ENCODE results near the gene GIMAP2.

- TF ChIP-seq POLR2A (IDR thresholded peaks at IDR 0.05) (no peak), POLR2AphosphoS5 (IDR thresholded peaks at IDR 0.05) (peak; percentile 30)
- TF ChIP-seq, protein P1, sequence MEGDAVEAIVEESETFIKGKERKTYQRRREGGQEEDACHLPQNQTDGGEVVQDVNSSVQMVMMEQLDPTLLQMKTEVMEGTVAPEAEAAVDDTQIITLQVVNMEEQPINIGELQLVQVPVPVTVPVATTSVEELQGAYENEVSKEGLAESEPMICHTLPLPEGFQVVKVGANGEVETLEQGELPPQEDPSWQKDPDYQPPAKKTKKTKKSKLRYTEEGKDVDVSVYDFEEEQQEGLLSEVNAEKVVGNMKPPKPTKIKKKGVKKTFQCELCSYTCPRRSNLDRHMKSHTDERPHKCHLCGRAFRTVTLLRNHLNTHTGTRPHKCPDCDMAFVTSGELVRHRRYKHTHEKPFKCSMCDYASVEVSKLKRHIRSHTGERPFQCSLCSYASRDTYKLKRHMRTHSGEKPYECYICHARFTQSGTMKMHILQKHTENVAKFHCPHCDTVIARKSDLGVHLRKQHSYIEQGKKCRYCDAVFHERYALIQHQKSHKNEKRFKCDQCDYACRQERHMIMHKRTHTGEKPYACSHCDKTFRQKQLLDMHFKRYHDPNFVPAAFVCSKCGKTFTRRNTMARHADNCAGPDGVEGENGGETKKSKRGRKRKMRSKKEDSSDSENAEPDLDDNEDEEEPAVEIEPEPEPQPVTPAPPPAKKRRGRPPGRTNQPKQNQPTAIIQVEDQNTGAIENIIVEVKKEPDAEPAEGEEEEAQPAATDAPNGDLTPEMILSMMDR (IDR thresholded peaks at IDR 0.05) = no peak
Observed at GRCh38 chr7:150737265-150738055, 52.0 kb downstream of the GIMAP2 start, which contains the start of gene GIMAP5.

All from prostate gland (tissue), 2 donors.